GM20431 (cell line): ENCODE results near the gene CSNK2A2.

Experiments used
- in situ Hi-C: fragments of 300-500 bp; cut with MseI, MboI; formaldehyde crosslinking; loops from one replicate; pipeline ENCODE4 v1.15.0; 2020; ENCODE audit warnings: low sequenced_read_pairs; ENCODE audit not compliant: unreplicated experiment

Gene CSNK2A2

GRCh38 chr16:58198022-58198683 lies at the start of gene CSNK2A2:
Gene CSNK2A2, minus strand, starts transcription at chr16:58198106. Its CDS starts 370 bp downstream, at chr16:58197736.
- in situ Hi-C loops, result no loop called here

- in situ Hi-C loops, result no loop called here
Measured at GRCh38 chr16:58243528-58244004, 45.7 kb upstream of the CSNK2A2 start.

- in situ Hi-C loops, result no loop called here
Measured at GRCh38 chr16:58236831-58237230, 38.9 kb upstream of the CSNK2A2 start.

GRCh38 chr16:58236231-58236690 lies 38.4 kb upstream of the CSNK2A2 start:
- in situ Hi-C loops, result no loop called here

- in situ Hi-C loops, result no loop called here
Measured at GRCh38 chr16:58235663-58236062, 37.8 kb upstream of the CSNK2A2 start.

GRCh38 chr16:58234831-58235595 lies 37.1 kb upstream of the CSNK2A2 start:
- in situ Hi-C loops, result no loop called here

- in situ Hi-C loops, result no loop called here
Measured at GRCh38 chr16:58230259-58230658, 32.4 kb upstream of the CSNK2A2 start.

GRCh38 chr16:58226790-58227189 lies 28.9 kb upstream of the CSNK2A2 start:
- in situ Hi-C loops, result no loop called here

GRCh38 chr16:58225965-58226602 lies 28.2 kb upstream of the CSNK2A2 start:
- in situ Hi-C loops, result no loop called here

- in situ Hi-C loops, result no loop called here
Measured at GRCh38 chr16:58222532-58223316, 24.8 kb upstream of the CSNK2A2 start.

GRCh38 chr16:58219432-58219831 lies 21.5 kb upstream of the CSNK2A2 start:
- in situ Hi-C loops, result no loop called here

GRCh38 chr16:58218786-58219185 lies 20.9 kb upstream of the CSNK2A2 start:
- in situ Hi-C loops, result no loop called here

GRCh38 chr16:58217311-58217925 lies 19.5 kb upstream of the CSNK2A2 start:
- in situ Hi-C loops, result no loop called here

GRCh38 chr16:58212824-58213655 lies 15.1 kb upstream of the CSNK2A2 start:
- in situ Hi-C loops, result no loop called here

GRCh38 chr16:58211846-58212245 lies 13.9 kb upstream of the CSNK2A2 start:
- in situ Hi-C loops, result no loop called here

GRCh38 chr16:58211245-58211644 lies 13.3 kb upstream of the CSNK2A2 start:
- in situ Hi-C loops, result no loop called here

GRCh38 chr16:58205276-58206036 lies 7.5 kb upstream of the CSNK2A2 start:
- in situ Hi-C loops, result no loop called here

GRCh38 chr16:58201163-58201562 lies 3.3 kb upstream of the CSNK2A2 start:
- in situ Hi-C loops, result no loop called here
